HG03520 (cell line): ENCODE data around the gene JADE2.
"Not testable (repeated sequence)": the region's sequence is repeated elsewhere in the genome, so short reads cannot be mapped to it uniquely, and the experiment has no call there.

ENCODE experiments used
- ATAC-seq: cut with Tn5 transposase; IDR thresholded peaks from one replicate; pipeline ENCODE4 v1.9.1; 2021; ENCODE audit warnings: mild to moderate bottlenecking, moderate library complexity; ENCODE audit not compliant: unreplicated experiment

JADE2 gene

DNA sequence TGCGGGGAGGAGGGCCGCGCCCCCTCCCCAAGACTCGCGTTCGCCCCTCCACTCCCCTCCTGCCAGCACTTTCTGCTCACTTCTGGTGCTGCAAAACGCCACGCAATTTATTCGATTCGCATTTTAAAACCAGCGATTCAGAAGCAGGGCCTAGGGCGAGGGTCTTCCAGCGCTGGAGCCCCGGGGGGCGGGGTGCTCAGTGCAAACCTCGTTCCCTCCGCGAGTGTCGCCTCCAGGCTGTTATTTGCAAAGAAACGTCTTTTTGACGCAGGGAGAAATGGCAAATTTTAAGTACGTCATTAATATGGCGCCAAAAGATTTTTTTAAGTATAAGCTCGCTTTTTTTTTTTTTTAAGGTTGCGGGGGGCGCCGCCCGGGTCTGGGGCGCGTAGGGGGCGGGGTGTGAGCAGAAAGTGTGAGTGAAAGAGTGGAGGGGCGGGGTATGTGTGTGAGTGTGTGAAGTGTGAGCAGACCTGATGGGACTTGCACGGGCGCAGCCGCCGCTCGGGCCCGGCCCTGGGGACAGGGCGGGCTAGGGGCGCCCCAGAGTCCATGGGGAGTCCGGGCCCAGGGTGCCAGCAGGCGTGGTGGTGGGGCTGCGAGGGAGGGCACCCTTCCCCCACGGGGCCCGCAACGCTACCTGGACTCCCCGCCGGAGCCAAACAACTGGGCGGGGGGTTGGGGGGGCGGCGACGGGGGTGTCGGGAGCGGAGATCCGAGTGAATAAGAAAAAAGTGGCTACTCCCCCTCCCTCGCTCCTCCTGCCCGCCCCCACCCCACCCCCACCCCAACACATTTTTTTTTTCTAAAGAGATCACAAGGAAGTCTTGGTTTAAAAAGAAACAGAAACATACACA is at the start of gene JADE2:
Gene JADE2 (plus strand): TSS at position 845 of the 857 bp plus-strand sequence. CDS start 10,188 bp downstream, outside the sequence.
- ATAC-seq, result peak; percentile 28

DNA sequence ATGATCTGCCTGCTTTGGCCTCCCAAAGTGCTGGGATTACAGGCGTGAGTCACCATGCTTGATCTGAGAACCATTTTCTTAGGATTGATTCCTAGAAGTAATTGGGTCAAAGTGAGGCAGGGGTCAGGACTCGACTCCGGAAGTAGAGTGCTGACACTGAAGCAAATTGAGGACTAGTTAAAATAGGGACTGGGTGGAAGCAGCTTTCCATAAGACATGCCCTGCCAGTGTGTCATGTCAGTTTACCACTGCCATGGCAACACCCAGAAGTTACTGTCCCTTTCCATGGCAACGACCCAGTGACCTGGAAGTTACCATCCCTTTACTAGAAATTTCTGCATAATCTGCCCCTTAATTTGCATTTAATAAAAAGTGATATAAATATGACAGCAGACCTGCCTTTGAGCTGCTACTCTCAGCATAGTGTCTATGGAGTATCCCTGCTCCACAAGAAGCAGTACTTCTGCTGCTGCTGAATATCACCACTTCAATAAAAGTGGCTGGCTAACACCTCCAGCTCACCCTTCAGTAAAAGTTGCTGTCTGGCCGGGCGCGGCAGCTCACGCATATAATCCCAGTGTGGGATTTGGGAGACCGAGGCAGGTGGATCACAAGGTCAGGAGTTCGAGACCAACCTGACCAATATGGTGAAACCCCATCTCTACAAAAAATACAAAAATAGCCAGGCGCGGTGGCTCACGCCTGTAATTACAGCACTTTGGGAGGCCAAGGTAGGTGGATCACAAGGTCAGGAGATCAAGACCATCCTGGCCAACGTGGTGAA is 47.8 kb upstream of the JADE2 start:
- ATAC-seq, result no peak

DNA sequence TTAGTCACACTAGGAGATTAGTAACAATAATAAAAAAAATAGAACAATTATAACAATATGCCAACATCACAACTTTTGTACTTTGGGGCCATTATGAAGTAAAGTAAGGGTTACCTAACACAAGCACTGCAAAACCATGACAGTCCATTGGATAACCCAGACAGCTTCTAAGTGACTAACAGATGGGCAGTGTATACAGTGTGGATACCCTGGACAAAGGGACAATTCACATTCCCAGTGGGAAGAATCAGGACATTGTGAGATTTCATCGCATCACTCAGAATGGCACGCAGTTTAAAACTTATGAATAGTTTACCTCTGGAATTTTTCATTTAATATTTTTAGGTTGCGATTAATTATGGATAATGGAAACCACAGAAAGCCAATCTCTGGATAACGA is 45.6 kb upstream of the JADE2 start:
- ATAC-seq, result no peak

DNA sequence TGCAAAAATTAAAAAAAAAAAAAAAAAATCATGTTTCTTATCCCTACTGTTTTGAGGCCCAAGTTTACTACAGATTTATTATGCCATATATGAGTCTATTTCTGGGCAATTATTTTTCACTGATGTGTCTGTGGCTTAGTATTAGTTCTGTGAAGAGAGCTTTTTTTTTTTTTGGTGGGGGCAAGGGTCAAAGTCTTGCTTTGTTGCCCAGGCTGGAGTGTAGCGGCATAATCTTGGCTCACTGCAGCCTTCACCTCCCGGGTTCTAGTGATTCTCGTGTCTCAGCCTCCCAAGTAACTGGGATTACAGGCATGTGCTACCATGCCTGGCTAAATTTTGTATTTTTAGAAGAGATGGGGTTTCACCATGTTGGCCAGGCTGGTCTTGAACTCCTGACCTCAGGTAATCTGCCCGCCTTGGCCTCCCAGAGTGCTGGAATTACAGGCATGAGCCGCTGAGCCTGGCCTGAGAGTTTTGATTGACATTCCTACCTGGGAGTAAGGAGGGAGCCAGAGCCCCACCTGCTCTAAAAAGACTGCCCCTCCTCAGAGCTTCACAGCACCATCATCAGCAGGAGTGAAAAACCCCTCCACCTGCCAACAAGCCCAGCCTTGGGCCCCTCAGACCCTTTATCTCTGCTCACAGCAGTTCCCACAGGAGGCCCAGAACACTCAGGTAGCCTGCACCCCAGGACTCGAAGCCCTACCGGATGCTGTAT is 36.1 kb upstream of the JADE2 start:
- no peak for ATAC-seq

DNA sequence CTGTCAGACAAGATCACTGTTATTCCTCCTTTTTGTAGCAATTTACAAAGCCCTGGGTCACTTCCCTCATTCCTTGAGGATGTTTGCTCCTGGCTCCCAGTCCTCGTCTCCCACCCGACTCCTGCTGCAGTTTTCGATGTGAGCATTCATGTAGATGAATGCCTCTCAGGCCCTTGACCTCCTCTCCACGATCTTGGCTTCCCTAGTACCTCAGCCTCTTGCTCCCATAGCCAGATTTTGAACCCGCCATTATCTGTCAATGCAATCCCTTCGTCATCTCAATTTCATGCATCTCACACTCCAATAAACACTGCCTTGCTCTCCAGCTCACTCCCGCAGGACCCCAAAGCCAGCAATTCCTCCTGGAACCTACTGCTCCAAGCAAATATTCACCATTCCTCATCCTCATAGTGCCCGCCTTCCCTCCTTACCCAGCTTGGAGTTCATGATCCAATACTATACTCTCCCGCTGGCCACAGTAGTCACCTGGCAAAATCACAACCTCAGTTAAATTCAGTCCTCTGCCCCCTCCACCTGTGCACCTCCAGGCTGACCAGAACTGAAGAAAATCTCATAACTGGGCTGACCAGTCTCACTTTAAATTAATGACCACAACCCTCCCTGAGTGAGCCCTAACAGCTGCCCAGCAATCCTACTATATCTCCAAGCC is 35.1 kb upstream of the JADE2 start:
- ATAC-seq, result no peak

DNA sequence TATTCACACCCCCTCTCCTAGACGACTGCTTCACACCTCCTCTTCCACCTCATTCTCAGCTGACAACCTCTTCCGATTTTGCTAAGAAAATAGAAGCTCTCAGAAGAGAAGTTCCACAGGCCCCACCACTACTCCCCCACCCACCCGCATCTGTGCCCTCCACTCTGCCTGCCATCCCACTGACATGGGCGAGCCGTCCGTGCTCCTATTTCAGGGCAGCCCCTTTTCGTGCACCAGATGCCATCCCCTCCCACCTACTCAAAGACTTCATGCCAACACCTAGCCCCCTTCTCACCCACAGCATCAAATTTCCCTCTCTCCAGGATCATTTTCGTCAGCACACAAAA is 34.6 kb upstream of the JADE2 start:
- ATAC-seq, result no peak

DNA sequence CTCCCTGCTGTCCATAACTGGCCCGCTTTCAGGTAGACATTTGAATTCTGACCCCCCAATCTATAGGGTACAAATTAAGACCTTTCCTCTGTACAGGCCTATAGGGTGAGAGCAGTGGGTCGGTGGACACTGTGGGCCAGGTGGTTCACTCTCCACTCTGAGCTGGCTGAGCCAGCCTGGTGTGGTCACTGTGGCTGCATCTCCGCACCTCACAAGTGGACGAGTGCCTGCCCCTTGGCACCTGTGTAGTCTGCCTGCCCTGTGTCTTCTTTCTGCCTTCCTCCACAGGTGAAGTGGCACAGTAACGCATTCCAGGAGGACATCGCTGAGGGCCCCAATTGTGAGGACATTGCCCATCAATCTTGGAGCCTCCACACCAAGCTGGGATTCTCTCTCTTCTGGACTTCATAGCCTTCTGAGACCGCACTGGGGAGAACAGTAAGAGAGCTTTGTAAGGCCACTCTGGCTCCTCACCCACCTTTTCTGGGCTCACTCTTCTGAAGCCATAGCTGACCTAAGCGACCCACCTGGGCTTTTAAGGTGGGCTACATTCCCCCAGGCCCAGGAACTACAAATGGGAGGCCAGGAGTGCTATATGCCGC is 33.5 kb upstream of the JADE2 start:
- no peak for ATAC-seq

DNA sequence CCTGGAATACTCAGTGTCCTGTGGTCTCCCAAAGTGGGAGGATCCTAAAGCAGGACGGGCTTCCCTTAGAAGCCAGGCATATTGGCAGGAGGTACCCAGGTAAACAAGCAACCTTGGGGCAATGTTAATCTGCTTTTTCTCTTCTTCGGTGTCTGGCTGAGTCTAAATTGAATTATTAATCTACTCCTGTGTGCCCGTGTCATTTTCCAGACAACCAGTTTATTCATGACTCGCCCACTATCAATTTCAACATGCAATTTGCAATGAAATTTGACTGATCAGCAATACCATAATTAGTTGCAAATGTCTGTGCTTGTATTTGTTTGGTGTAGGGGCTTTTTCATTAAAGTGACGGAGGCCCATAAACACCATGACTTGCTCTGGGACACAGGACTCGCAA is 32.9 kb upstream of the JADE2 start:
- no peak for ATAC-seq

DNA sequence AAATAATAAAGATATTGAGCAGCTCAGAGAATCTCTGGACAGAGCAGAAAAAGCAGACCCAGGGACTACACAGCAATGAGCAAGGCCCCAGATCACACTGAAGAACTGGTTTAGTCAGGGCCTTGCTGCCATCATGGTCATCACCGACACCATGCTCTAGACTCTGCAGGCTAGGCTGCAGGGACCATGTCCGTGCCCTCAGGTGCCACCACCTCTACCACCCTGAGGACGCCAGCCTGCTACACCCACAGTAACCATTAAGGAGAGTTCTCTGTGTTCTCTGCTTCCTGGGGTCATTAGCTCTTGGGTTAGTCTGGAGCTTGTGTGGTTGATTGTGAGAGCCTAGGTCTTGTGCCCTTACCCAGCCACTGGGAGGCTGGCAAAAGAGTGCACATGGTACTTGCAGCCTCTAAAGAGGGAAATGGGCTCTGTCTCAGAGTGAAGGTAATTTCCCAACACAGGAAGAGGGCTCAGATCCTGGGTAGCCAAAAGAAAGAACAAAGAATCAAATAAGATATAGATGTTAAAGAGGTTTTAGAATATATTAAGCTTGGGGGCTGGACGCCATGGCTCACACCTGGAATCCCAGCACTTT is 31.9 kb upstream of the JADE2 start:
- ATAC-seq, result no peak

DNA sequence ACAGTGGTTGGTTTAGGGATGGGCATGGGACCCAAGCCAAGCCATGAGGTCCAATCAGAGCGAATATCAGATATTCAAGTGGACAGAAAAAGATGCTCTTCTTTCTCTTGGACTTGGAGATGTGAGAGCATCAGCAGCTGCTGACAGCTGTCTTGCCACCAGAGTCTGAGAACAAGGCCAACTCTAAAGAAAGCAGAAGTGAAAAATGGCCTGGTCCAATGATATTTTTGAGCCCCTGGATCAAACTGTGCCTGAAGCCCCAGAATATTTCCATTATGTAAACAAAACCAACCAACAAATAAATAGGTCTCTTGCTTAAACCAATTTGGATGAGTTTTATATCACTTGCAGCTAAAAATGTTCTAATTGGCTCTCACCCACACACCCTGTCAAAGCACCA is 30.7 kb upstream of the JADE2 start:
- ATAC-seq, result no peak

DNA sequence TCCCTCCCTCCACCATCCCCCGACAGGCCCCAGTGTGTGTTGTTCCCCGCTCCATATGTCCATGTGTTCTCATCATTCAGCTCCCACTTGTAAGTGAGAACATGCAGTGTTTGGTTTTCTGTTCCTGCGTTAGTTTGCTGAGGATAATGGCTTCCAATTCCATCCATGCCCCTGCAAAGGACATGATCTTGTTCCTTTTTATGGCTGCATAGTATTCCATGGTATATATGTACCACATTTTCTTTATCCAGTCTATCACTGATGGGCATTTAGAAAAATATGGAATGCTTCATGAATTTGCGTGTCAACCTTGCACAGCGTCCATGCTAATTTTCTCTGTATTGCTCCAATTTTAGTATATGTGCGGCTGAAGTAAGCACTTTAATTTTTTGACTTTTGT is 25.6 kb upstream of the JADE2 start:
- not testable (repeated sequence) for ATAC-seq

DNA sequence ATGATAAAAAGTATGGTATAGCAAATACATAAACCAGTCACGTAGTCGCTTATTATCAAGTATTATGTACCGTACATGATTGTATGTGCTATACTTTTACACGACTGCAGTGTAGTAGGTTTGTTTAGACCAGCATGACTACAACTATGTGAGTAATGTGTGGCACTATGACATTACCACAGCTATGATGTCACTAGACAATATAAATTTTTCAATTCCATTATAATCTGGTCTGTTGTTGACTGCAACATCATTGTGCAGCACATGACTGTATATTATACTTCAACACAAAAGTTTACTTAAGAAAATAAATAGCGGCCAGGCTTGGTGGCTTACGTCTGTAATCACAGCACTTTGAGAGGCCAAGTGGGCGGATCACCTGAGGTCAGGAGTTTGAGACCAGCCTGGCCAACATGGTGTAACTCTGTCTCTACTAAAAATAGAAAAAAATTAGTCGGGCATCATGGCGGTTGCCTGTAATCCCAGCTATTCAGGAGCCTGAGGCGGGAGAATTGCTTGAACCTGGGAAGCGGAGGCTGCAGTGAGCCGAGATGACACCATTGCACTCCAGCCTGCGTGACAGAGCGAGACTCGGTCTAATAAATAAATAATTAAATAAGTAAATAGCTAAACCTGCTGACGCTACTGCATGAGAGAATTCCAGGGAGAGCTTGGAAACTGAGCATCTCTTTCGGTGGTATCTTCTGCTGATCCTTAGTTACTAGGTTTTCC is 24.6 kb upstream of the JADE2 start:
- no peak for ATAC-seq

DNA sequence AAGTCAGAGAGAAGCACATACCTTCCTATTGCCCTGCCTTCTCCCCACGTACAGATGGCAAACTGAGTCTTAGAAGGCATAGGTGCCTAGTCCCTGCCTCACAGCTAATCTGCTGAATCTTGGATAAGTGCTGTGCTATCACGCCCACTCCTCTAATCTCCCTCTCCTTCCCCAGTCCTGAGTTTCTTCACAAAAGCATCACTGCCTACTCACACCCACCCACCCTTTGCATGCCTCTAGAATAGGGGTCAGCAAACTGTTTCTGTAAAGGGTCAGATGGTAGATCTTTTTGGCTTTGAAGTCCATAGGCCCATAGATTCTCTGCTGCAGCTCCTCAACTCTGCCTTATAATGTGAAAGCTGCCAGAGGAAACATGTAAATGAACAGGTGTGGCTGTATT is 23.2 kb upstream of the JADE2 start:
- ATAC-seq, result no peak

DNA sequence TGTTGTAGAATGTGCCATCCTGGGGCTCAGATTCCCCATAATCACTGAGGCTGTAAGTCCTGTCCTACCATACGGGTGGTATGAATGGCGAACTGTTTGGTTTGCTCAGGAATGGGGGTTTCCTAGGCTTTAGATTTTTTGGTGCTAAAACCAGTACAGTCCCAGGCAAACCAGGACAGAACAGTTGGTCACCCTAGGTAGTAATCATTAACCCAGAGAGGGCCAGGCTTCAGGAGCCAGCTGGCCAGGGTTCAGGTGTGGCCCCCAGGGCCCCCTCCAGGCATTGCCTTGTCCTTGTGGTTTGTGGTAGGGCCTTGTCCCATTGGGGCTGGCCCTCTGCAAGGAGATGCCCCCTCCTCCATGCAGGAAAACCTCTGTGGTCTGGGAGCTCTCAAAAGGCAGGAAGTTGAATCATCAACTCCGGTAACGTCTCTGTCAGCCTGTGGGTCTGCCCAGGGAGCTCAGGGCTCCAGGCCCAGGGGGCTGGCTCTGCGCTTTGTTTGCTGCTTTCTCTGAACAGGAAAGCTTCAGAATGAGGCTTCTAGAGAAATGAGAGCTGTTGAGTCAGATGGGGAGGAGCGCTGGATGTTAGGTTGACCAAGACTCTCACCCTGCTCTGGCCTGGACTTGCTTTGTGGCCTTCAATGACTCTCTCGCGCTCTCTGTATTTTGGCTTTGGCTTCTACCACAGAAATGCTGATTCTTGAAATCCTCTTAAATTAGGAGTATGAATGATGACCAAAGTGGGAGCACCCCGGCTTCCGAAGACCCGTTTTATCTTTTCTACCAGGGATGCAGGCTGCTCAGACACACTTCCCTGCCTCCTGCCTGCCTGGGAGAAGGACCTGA is 22.2 kb upstream of the JADE2 start:
- peak; percentile 73 for ATAC-seq

DNA sequence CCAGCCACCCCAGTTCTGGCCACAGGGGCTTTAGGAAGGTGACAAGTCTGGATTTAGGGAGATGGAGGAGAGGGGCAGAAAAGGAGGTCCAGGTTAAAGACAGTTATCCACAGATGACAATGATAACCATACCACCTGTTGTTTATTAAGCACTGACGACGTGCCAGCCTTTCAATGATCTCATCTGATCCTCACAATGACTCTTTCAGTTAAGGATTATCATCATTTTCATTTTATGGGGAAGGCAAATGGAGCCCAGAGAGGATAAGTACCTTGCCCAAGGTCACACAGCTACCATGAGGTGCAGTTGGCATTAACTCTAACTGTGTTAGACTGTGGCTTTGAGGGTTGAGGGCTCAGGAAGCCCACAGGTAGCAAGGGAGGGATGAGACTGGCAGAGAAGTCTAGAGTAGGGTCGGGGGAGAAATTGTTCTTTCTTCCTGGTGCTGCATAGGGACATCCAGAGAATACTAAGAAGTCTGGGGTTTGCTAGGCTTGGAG is 21.5 kb upstream of the JADE2 start:
- ATAC-seq, result no peak

DNA sequence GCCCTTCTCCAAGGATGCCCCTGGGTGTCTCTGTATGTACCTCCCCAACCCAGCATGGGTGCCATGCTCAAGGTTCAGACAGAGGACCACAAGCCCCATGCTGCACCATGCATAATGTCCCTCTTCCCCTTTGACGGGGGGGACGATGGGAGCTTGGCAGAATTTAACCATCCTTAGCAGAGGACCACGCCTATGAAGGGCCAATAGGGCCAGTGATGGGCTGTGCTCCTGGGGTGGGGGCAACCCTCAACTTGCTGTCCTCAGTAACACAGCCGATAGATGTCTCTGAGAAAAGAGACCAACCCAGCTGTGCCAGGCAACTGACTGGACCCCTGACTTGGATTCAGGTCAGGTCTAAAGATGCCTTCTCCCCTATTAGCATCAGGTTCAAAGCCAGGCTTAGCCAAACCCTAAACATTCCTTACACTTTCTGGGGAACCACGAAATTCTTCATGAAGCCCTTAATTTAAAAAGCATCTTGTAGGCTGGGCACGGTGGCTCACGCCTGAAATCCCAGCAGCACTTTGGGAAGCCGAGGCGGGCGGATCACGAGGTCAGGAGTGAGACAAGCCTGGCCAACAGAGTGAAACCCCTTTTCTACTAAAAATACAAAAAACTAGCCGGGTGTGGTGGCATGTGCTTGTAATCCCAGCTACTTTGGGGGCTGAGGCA is 20.7 kb upstream of the JADE2 start:
- ATAC-seq, result no peak

DNA sequence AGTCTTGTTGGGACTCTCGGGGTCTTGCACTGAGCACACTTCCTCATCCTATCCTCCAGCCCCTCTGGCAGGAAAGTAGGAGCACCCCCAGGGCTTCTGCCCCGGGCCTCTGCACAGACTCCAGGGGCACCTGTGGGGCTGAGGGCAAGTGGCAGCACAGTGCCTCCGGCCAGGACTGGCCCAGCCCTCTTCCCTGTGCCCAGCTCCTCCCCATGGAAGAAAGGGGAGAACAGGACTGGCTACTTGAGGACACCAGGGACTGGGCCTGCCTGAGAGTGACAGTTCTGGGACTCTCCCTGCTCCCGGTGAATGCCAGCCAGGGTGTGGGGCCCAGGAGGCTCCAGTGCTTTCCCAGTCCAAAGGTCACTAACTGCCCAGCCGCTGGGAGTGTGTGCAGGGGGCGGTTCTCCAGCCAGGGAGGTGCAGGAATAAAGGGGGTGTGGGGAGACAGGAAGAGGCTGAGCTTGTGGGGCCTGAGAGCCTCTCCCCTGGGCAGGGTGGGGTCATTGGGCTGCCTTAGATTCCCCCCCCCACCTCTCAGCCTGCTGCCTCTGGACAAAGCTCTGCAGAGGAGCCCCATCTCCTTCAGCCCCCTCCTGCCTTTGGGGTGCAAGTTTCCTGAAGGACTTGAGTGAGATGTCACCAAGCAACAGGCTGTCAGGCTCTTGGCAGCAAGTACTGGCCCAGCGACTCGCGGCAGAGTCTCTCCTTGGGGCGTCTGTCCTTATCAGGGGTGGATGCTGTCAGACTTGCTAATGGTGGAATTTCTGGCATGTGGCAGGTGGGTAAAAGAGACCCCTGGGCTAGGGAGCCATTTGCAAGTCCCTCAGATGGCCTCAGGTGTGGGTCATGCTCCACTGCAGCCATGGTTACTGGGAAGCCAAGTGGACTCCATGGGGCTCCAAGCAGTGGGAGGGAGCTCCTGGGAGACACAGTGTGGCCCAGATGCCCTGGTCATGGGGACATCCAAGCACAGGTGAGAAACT is 19.1 kb upstream of the JADE2 start:
- no peak for ATAC-seq
